Measurements from ENCODE around the gene CALML4. TPM values are rescaled to one million over a fixed set of nuclear protein-coding genes. Genes with fewer than 3 reads are reported as not detected.
A peak's percentile ranks its signal among the peaks of the same experiment; 100 is the strongest.
"Not testable (repeated sequence)": the region's sequence is repeated elsewhere in the genome, so short reads cannot be mapped to it uniquely, and the experiment has no call there.

Gene CALML4
- polyA plus RNA-seq, 1 donor from 2014 or later = 0.46 TPM

GRCh38 chr15:68206711-68207151, 1.6 kb upstream of the CALML4 start:
- Mint-ChIP-seq H3K27me3 (no peaks in the 10 kb centered on the region), H3K27ac (no peak overlapping the region), H3K4me3 (no peak overlapping the region), H3K4me1 (peaks cover 13 to 19% (median 16%) of the 10 kb centered on the region in 3 donors), H3K36me3 (peaks cover 2% of the 10 kb centered on the region), H3K9me3 (no peaks in the 10 kb centered on the region)

- H3K27ac Mint-ChIP-seq = no peak overlapping the region
- H3K27me3 Mint-ChIP-seq = no peaks in the 10 kb centered on the region
- peaks cover 2% of the 10 kb centered on the region for H3K36me3 Mint-ChIP-seq
- H3K9me3 Mint-ChIP-seq = no peaks in the 10 kb centered on the region
- H3K4me3 Mint-ChIP-seq = no peak overlapping the region
- H3K4me1 Mint-ChIP-seq = peaks cover 13 to 22% (median 16%) of the 10 kb centered on the region in 3 donors
Observed at GRCh38 chr15:68205954-68206539, 915 bp upstream of the CALML4 start.

GRCh38 chr15:68205558-68205944, 419 bp upstream of the CALML4 start:
- Mint-ChIP-seq H3K4me1 (peaks cover 13 to 22% (median 16%) of the 10 kb centered on the region in 3 donors), H3K27me3 (no peaks in the 10 kb centered on the region), H3K27ac (no peak overlapping the region), H3K4me3 (no peak overlapping the region), H3K36me3 (peaks cover 2% of the 10 kb centered on the region), H3K9me3 (no peaks in the 10 kb centered on the region)

GRCh38 chr15:68204361-68204760, 771 bp downstream of the CALML4 start:
- no peak overlapping the region for H3K27ac Mint-ChIP-seq
- peaks cover 8 to 13% (median 8%) of the 10 kb centered on the region in 3 donors for H3K4me1 Mint-ChIP-seq
- no peaks in the 10 kb centered on the region for H3K9me3 Mint-ChIP-seq
- H3K4me3 Mint-ChIP-seq = no peak overlapping the region
- H3K36me3 Mint-ChIP-seq = peaks cover 2% of the 10 kb centered on the region
- no peaks in the 10 kb centered on the region for H3K27me3 Mint-ChIP-seq

GRCh38 chr15:68203956-68204355, 1.2 kb downstream of the CALML4 start:
- Mint-ChIP-seq H3K27me3 (no peaks in the 10 kb centered on the region), H3K9me3 (no peaks in the 10 kb centered on the region), H3K4me3 (no peak overlapping the region), H3K27ac (no peak overlapping the region), H3K36me3 (peaks cover 2% of the 10 kb centered on the region), H3K4me1 (peaks cover 5 to 11% (median 6%) of the 10 kb centered on the region in 3 donors)

GRCh38 chr15:68203486-68203885, 1.6 kb downstream of the CALML4 start:
- Mint-ChIP-seq H3K4me3 (no peak overlapping the region), H3K4me1 (peaks cover under 1 to 6% (median 2%) of the 10 kb centered on the region in 3 donors), H3K36me3 (peaks cover 2% of the 10 kb centered on the region), H3K27me3 (no peaks in the 10 kb centered on the region), H3K27ac (no peak overlapping the region), H3K9me3 (no peaks in the 10 kb centered on the region)

- H3K4me1 Mint-ChIP-seq, H3K9me3 Mint-ChIP-seq, H3K27ac Mint-ChIP-seq, H3K4me3 Mint-ChIP-seq, H3K36me3 Mint-ChIP-seq, H3K27me3 Mint-ChIP-seq: not testable (repeated sequence)
Observed at GRCh38 chr15:68202994-68203393, 2.1 kb downstream of the CALML4 start.

GRCh38 chr15:68201879-68202261, 3.3 kb downstream of the CALML4 start:
- Mint-ChIP-seq H3K27ac (peak overlapping the region in 1 of 3 donors; percentile 1), H3K9me3 (no peaks in the 10 kb centered on the region), H3K4me3 (no peak overlapping the region), H3K27me3 (no peaks in the 10 kb centered on the region), H3K4me1 (peaks cover 0 to 3% (median 0%) of the 10 kb centered on the region in 3 donors), H3K36me3 (peaks cover 2% of the 10 kb centered on the region)

GRCh38 chr15:68201153-68201878, 3.8 kb downstream of the CALML4 start:
- peaks cover 0 to 3% (median 0%) of the 10 kb centered on the region in 3 donors for H3K4me1 Mint-ChIP-seq
- peak overlapping the region in 2 of 3 donors; percentile 1 to 77 for H3K27ac Mint-ChIP-seq
- H3K27me3 Mint-ChIP-seq = no peaks in the 10 kb centered on the region
- H3K36me3 Mint-ChIP-seq = no peaks in the 10 kb centered on the region
- no peak overlapping the region for H3K4me3 Mint-ChIP-seq
- no peaks in the 10 kb centered on the region for H3K9me3 Mint-ChIP-seq

- no peak overlapping the region for H3K4me3 Mint-ChIP-seq
- H3K27ac Mint-ChIP-seq = peak overlapping the region in 2 of 3 donors; percentile 80 to 89
- H3K4me1 Mint-ChIP-seq = peaks cover 0 to 3% (median 0%) of the 10 kb centered on the region in 3 donors
- no peaks in the 10 kb centered on the region for H3K27me3 Mint-ChIP-seq
- H3K36me3 Mint-ChIP-seq = no peaks in the 10 kb centered on the region
- H3K9me3 Mint-ChIP-seq = no peaks in the 10 kb centered on the region
Observed at GRCh38 chr15:68200016-68200861, 4.9 kb downstream of the CALML4 start.

GRCh38 chr15:68199340-68199739, 5.8 kb downstream of the CALML4 start:
- no peak overlapping the region for H3K4me3 Mint-ChIP-seq
- H3K36me3 Mint-ChIP-seq = no peaks in the 10 kb centered on the region
- peaks cover 0 to 3% (median 0%) of the 10 kb centered on the region in 3 donors for H3K4me1 Mint-ChIP-seq
- H3K27ac Mint-ChIP-seq = peak overlapping the region in 1 of 3 donors; percentile 89
- no peaks in the 10 kb centered on the region for H3K27me3 Mint-ChIP-seq
- H3K9me3 Mint-ChIP-seq = no peaks in the 10 kb centered on the region

- Mint-ChIP-seq H3K4me3 (no peak overlapping the region), H3K36me3 (peaks cover 4% of the 10 kb centered on the region), H3K9me3 (no peaks in the 10 kb centered on the region), H3K4me1 (peaks cover 0 to 3% (median 0%) of the 10 kb centered on the region in 3 donors), H3K27ac (peak overlapping the region in 1 of 3 donors; percentile 67), H3K27me3 (no peaks in the 10 kb centered on the region)
Observed at GRCh38 chr15:68197661-68198437, 7.3 kb downstream of the CALML4 start.

GRCh38 chr15:68197170-68197492, 8.0 kb downstream of the CALML4 start:
- H3K36me3 Mint-ChIP-seq = peaks cover 4% of the 10 kb centered on the region
- no peaks in the 10 kb centered on the region for H3K27me3 Mint-ChIP-seq
- peak overlapping the region in 1 of 3 donors; percentile 67 for H3K27ac Mint-ChIP-seq
- H3K4me1 Mint-ChIP-seq = peaks cover 0 to 3% (median 0%) of the 10 kb centered on the region in 3 donors
- H3K9me3 Mint-ChIP-seq = no peaks in the 10 kb centered on the region
- H3K4me3 Mint-ChIP-seq = no peak overlapping the region

GRCh38 chr15:68196445-68197169, 8.5 kb downstream of the CALML4 start:
- Mint-ChIP-seq H3K9me3 (no peaks in the 10 kb centered on the region), H3K4me3 (no peak overlapping the region), H3K4me1 (peaks cover 0 to 2% (median 0%) of the 10 kb centered on the region in 3 donors), H3K27ac (peak overlapping the region in 1 of 3 donors; percentile 67), H3K36me3 (peaks cover 4% of the 10 kb centered on the region), H3K27me3 (no peaks in the 10 kb centered on the region)

Data from IgD-negative memory B cell (primary cell).